GM19467 (cell line): ENCODE data around the gene CNMD.

ENCODE experiments used
- ATAC-seq: cut with Tn5 transposase; IDR thresholded peaks from one replicate; pipeline ENCODE4 v1.9.1; 2021; ENCODE audit warnings: mild to moderate bottlenecking, moderate library complexity; ENCODE audit not compliant: unreplicated experiment

The CNMD gene

GRCh38 chr13:52739468-52740071, at the start of gene CNMD:
TSS of gene CNMD (minus strand) at chr13:52739820. CDS start at chr13:52739701, 119 bp downstream.
- ATAC-seq = no peak

GRCh38 chr13:52788011-52788410, 48.4 kb upstream of the CNMD start:
- ATAC-seq = no peak

GRCh38 chr13:52787235-52787634, 47.6 kb upstream of the CNMD start:
- no peak for ATAC-seq

- ATAC-seq = no peak
These were observed 47.1 kb upstream of the CNMD start for GRCh38 chr13:52786766-52787165.

- no peak for ATAC-seq
These were observed 46.1 kb upstream of the CNMD start for GRCh38 chr13:52785739-52786138.

GRCh38 chr13:52784591-52785340, 45.1 kb upstream of the CNMD start:
- no peak for ATAC-seq

- no peak for ATAC-seq
These were observed 44.3 kb upstream of the CNMD start for GRCh38 chr13:52783943-52784342.

GRCh38 chr13:52782471-52783448, 43.1 kb upstream of the CNMD start:
- ATAC-seq = no peak

- ATAC-seq = no peak
These were observed 41.0 kb upstream of the CNMD start for GRCh38 chr13:52780611-52781010.

- ATAC-seq = no peak
These were observed 40.5 kb upstream of the CNMD start for GRCh38 chr13:52780092-52780491.

GRCh38 chr13:52779103-52779502, 39.5 kb upstream of the CNMD start:
- ATAC-seq = no peak

- ATAC-seq = no peak
These were observed 37.1 kb upstream of the CNMD start for GRCh38 chr13:52776726-52777125.

- no peak for ATAC-seq
These were observed 35.9 kb upstream of the CNMD start for GRCh38 chr13:52775511-52775910.

- ATAC-seq = no peak
These were observed 28.4 kb upstream of the CNMD start for GRCh38 chr13:52767949-52768516.

GRCh38 chr13:52765611-52766390, 26.2 kb upstream of the CNMD start:
- ATAC-seq = no peak

GRCh38 chr13:52760077-52760476, 20.5 kb upstream of the CNMD start:
- no peak for ATAC-seq

- ATAC-seq = no peak
These were observed 18.5 kb upstream of the CNMD start for GRCh38 chr13:52758114-52758513.

- no peak for ATAC-seq
These were observed 11.6 kb upstream of the CNMD start for GRCh38 chr13:52751196-52751595.

- no peak for ATAC-seq
These were observed 11.1 kb upstream of the CNMD start for GRCh38 chr13:52750713-52751112.

- ATAC-seq = no peak
These were observed 9.8 kb upstream of the CNMD start for GRCh38 chr13:52749419-52749818.
